Astrocyte of the spinal cord (primary cell): ENCODE measurements around the gene PPP1R3G.

ENCODE experiments used
- DNase-seq: peaks from one replicate; pipeline ENCODE4 v3.0.0; 2011; ENCODE audit warnings: low read depth, low spot score
- H3K4me3 ChIP-seq: 2 replicates; pipeline ENCODE4 v1.5.1; 2011; ENCODE audit warnings: low read depth, mild to moderate bottlenecking, low read length, moderate library complexity
- in situ Hi-C: cut with HindIII; loops from 2 replicates; pipeline ENCODE4 v1.10.0; 2017; ENCODE audit warnings: low sequenced_read_pairs
- TF ChIP-seq, protein P1 (sequence below): IDR thresholded peaks from 2 replicates; pipeline ENCODE4 v1.5.1; 2012; ENCODE audit warnings: low read depth, mild to moderate bottlenecking, low read length, inconsistent platforms

Gene PPP1R3G

DNA sequence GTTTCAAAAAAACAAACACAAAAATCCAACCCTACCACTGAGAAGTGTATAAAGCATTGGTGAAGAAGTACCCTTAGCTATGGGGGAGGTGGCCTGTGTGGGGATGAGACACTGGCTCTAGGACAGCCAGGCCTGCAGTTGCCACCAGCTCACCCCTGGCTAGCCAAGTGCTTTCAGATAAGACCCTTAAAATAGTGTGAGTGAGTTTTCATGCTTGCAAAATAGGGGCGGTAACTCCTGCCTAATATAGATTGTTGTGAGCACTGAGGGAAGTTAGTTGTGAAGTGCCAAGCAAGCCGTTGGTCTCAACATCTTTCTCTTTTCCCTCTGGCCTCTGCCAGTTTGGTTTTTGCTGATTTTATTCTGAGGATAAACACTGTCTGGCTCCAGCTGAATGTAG, 11.3 kb downstream of the PPP1R3G start:
- H3K4me3 ChIP-seq = no peak overlapping the region
- TF ChIP-seq, protein P1, sequence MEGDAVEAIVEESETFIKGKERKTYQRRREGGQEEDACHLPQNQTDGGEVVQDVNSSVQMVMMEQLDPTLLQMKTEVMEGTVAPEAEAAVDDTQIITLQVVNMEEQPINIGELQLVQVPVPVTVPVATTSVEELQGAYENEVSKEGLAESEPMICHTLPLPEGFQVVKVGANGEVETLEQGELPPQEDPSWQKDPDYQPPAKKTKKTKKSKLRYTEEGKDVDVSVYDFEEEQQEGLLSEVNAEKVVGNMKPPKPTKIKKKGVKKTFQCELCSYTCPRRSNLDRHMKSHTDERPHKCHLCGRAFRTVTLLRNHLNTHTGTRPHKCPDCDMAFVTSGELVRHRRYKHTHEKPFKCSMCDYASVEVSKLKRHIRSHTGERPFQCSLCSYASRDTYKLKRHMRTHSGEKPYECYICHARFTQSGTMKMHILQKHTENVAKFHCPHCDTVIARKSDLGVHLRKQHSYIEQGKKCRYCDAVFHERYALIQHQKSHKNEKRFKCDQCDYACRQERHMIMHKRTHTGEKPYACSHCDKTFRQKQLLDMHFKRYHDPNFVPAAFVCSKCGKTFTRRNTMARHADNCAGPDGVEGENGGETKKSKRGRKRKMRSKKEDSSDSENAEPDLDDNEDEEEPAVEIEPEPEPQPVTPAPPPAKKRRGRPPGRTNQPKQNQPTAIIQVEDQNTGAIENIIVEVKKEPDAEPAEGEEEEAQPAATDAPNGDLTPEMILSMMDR = no peak
- no peak for DNase-seq
- in situ Hi-C loops = no loop called here

DNA sequence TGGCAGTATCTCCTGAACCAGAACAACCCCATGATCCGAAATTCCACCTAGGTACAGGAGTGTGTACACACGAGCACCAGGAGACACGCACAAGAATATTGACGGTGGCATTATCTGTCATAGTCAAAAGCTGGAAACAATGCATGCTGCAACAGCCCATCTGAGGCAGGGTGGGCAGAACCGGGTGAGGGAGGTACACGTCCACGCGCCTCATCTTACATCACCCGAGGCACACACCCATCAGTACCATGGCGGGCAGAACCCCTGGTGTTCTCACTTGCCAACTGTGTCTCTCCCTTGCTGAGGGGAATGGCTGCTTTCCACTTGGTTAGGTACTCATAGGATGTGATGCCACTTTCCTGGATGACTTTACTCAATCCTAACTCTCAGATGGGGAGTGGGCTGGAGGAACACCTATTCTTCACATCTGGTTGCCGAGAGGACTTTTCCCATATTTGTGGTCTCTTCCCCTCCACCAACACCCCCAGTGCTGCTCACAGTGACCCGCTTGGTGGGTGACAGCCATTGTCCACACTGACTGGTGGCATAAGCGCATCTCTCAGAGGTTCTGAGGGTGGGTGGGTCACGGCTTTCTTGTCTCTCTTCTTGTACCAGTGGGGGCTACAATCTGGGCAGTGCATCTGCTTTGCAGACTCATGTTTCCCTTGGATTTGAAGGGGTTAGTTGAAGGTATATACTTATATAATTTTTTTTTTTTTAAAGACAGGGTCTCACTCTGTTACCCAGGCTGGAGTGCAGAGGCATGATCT, 13.5 kb downstream of the PPP1R3G start:
- H3K4me3 ChIP-seq = no peak overlapping the region
- no peak for DNase-seq
- TF ChIP-seq, protein P1 = no peak
- in situ Hi-C loops = no loop called here

DNA sequence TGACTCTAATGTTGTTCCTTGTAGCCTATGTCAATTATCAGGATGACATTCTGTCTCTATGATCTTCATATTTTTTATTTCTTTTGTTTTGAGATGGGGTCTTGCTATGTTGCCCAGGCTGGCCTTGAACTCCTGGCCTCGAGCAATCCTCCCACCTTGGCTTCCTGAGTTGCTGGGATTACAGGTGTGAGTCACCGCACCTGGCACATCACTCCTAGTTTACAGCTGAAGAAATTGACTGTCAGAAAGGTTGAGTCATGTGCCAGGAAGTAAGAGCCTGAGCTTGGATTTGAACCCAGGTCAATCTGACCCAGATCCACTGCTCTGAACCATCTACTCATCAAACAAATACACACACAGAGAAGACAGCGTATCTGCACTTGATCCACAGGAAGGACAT, 14.4 kb downstream of the PPP1R3G start:
- in situ Hi-C loops = no loop called here
- no peak overlapping the region for H3K4me3 ChIP-seq
- no peak for DNase-seq
- TF ChIP-seq, protein P1 = no peak

DNA sequence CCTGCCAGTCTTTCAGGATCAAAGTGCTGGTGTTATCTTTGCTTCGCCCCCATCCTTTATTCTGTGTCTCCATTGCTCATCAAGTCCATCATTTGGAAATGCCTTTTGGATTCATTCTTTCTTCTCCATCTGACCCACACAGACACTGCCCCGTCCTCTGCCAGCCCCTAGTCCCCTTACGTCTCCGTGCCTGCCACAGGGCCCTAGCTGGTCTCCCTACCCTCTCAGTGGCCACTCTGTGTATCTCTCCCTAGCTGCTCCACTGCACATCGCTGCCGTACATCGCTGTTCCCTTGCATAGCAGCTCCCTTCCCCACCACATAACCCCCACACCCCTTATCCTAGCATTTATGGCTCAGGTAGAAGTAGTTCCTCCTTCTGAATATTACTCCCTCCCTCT, 15.7 kb downstream of the PPP1R3G start:
- TF ChIP-seq, protein P1 = no peak
- DNase-seq = no peak
- in situ Hi-C loops = no loop called here
- H3K4me3 ChIP-seq = no peak overlapping the region

DNA sequence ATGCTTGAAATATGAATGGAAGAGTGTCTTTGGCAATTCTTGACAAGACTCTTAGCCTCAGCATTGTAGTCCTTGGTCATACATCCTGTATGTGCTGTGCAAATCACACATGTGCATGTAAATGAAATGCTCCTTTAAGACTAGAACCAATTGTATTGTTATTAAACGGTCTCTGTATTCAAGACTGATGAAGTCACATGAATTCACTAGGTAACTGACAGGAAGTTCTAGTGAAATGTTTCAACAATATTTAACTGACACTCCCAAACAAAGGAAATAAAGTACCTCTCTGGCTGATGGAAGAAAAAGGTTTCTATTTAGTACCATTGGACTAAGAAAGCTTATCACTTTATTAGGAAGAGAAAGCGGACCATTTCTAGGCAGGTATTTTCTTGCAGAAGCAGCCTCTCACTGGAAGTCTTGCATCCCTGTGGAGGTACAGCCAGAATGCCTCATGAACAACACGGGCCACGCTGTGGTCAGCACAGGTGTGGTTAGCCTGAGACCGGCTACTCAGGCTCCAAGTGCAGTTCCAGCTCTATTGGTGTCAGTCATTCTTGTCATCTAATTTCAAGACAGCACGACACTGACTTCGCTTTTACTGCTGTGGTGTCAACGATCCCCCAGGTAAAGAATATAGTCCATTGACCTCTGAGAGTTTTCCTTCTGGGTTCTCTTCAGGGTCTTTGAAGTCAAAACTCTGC, 17.3 kb downstream of the PPP1R3G start:
- DNase-seq = no peak
- TF ChIP-seq, protein P1 = no peak
- in situ Hi-C loops = no loop called here
- H3K4me3 ChIP-seq = no peak overlapping the region

DNA sequence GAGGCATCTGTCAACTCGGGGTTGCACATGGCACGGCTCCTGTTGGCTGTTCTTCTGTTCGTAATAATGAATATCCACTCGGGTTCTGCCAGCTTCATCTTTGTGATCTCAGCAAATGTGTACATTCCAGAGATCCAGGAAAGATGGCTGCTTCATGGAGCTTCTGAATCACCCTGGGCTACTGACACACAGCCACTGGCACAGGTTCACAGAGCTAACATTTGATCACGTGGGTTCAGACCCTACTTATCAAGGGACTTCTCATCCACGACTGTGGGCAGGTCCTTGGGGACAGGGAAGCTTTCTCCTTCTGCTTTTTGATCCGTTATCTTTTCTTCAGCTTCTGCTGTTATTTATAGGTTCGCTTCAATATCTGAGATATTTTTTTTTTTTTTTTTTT, 18.1 kb downstream of the PPP1R3G start:
- H3K4me3 ChIP-seq = no peak overlapping the region
- in situ Hi-C loops = no loop called here
- DNase-seq = peak; percentile 14
- TF ChIP-seq, protein P1 = no peak
